GM12874 (cell line): ENCODE measurements around the gene IGF2BP3.

Source experiments
- CTCF ChIP-seq: IDR thresholded peaks from 2 replicates; pipeline ENCODE4 v1.5.1; 2011; ENCODE audit warnings: low read depth, mild to moderate bottlenecking, control low read depth, low read length, moderate library complexity; ENCODE audit not compliant: insufficient read depth

The IGF2BP3 gene

GRCh38 chr7:23418046-23418445, 52.2 kb downstream of the IGF2BP3 start:
- TF ChIP-seq CTCF, result no peak

- TF ChIP-seq CTCF, result no peak
These were observed 55.1 kb downstream of the IGF2BP3 start for GRCh38 chr7:23415198-23415597.

- TF ChIP-seq CTCF, result no peak
These were observed 59.7 kb downstream of the IGF2BP3 start for GRCh38 chr7:23410446-23411183.

GRCh38 chr7:23405240-23405618, 65.1 kb downstream of the IGF2BP3 start:
- no peak for TF ChIP-seq CTCF

GRCh38 chr7:23404546-23405239, 65.6 kb downstream of the IGF2BP3 start:
- no peak for TF ChIP-seq CTCF

GRCh38 chr7:23403970-23404369, 66.3 kb downstream of the IGF2BP3 start:
- TF ChIP-seq CTCF, result no peak

GRCh38 chr7:23397241-23397640, 73.0 kb downstream of the IGF2BP3 start:
- TF ChIP-seq CTCF, result no peak
